Endothelial cell of umbilical vein (primary cell): ENCODE results near the gene SPACA4. TPM values are rescaled to one million over a fixed set of nuclear protein-coding genes. Genes with fewer than 3 reads are reported as not detected.

ENCODE experiments used
- BruUV-seq: library from RNA; stranded (reverse); fragments of 400-500 nt; replicated peaks from 2 replicates; lab custom pipeline; 2021; lab: Mats Ljungman, UMichigan
- CTCF ChIA-PET: fragments of 300-600, 350-600 bp; sonication (Branson Sonifier 250); formaldehyde crosslinking; loops from one replicate; lab custom pipeline; 2021; ENCODE audit warnings: antibody characterized with exemption, inconsistent platforms; lab: Charles Lee
- POLR2A ChIA-PET: fragments of 300-600, 350-600 bp; sonication (Branson Sonifier 250); formaldehyde crosslinking; loops from one replicate; lab custom pipeline; 2021; ENCODE audit warnings: antibody characterized with exemption, inconsistent platforms; lab: Charles Lee
- DNase-seq: peaks from one replicate; pipeline ENCODE4 v3.0.0-alpha.2; 2011; ENCODE audit warnings: low read depth, low spot score
- FAIRE-seq: peaks from 2 replicates; lab custom pipeline; 2011; peaks lifted over from hg19 to GRCh38; lab: Jason Lieb, UNC
- H2AFZ ChIP-seq: 2 replicates; pipeline ENCODE4 v1.6.0; 2012; ENCODE audit warnings: low read depth, low read length, control low read depth, inconsistent platforms
- H3K27ac ChIP-seq: 2 replicates; pipeline ENCODE4 v1.5.1; 2011; ENCODE audit warnings: low read depth, mild to moderate bottlenecking, control low read depth, low read length, moderate library complexity; ENCODE audit not compliant: insufficient read depth
- H3K27me3 ChIP-seq, 2 experiments: 2 replicates each; pipeline versions ENCODE4 v1.6.0 to v1.6.1; 2011; ENCODE audit warnings: low read length in 2 of 2, mixed read lengths in 1 of 2; ENCODE audit not compliant: control insufficient read depth in 2 of 2, insufficient read depth in 2 of 2
- H3K36me3 ChIP-seq, 2 experiments: 2 replicates in 1 of 2; 3 replicates in 1 of 2; pipeline ENCODE4 v1.5.1; 2011; ENCODE audit warnings: low read length in 2 of 2, mild to moderate bottlenecking in 1 of 2, moderate library complexity in 1 of 2; ENCODE audit not compliant: control insufficient read depth in 2 of 2, insufficient read depth in 2 of 2; ENCODE audit errors: extremely low read depth in 1 of 2
- H3K4me1 ChIP-seq: 3 replicates; pipeline ENCODE4 v1.5.1; 2011; ENCODE audit warnings: mild to moderate bottlenecking, low read length; ENCODE audit not compliant: control insufficient read depth, insufficient read depth; ENCODE audit errors: extremely low read depth
- H3K4me2 ChIP-seq: 2 replicates; pipeline ENCODE4 v1.6.1; 2011; ENCODE audit warnings: low read length, control low read depth, mixed read lengths; ENCODE audit not compliant: insufficient read depth
- H3K4me3 ChIP-seq, 3 experiments: fragments of 200-600 bp in 1 of 3; sonication (generic), shearing (Covaris generic) in 1 of 3; replicated peaks in 1 of 3; 2 replicates each; pipeline ENCODE4 v1.5.1; 2011 to 2016; ENCODE audit warnings: control low read depth in 3 of 3, low read length in 3 of 3, mild to moderate bottlenecking in 2 of 3, inconsistent platforms in 1 of 3, low read depth in 1 of 3, moderate library complexity in 1 of 3; ENCODE audit not compliant: insufficient read depth in 1 of 3
- H3K79me2 ChIP-seq: 2 replicates; pipeline ENCODE4 v1.6.0; 2012; ENCODE audit warnings: low read length, inconsistent platforms; ENCODE audit not compliant: control insufficient read depth, insufficient read depth
- H3K9ac ChIP-seq: replicated peaks from 2 replicates; pipeline ENCODE3; 2011; ENCODE audit warnings: low read length, control low read depth; ENCODE audit not compliant: insufficient read depth; ENCODE audit errors: extremely low read depth
- H3K9me1 ChIP-seq: replicated peaks from 3 replicates; pipeline ENCODE4 v1.6.0; 2011; ENCODE audit warnings: mild to moderate bottlenecking, low read length; ENCODE audit not compliant: control insufficient read depth, insufficient read depth; ENCODE audit errors: extremely low read depth
- H3K9me3 ChIP-seq: replicated peaks from 2 replicates; pipeline ENCODE4 v1.5.1; 2012; ENCODE audit warnings: low read length, inconsistent platforms; ENCODE audit not compliant: control insufficient read depth, insufficient read depth
- H4K20me1 ChIP-seq: replicated peaks from 2 replicates; pipeline ENCODE3; 2011; ENCODE audit warnings: mild to moderate bottlenecking, low read length; ENCODE audit not compliant: control insufficient read depth, insufficient read depth; ENCODE audit errors: extremely low read depth
- EZH2 ChIP-seq: IDR thresholded peaks from 2 replicates; pipeline ENCODE4 v1.6.1; 2012; ENCODE audit warnings: borderline replicate concordance, low read depth, mild to moderate bottlenecking, moderate library complexity, low read length, inconsistent platforms; ENCODE audit not compliant: severe bottlenecking
- FOS ChIP-seq: IDR thresholded peaks from 2 replicates; pipeline ENCODE4 v1.6.1; 2011; ENCODE audit warnings: mild to moderate bottlenecking, low read length, moderate library complexity, borderline replicate concordance; ENCODE audit not compliant: insufficient read depth
- GATA2 ChIP-seq: IDR thresholded peaks from 2 replicates; pipeline ENCODE4 v1.7.0; 2011; ENCODE audit warnings: low read depth, mild to moderate bottlenecking, moderate library complexity, mixed read lengths, low read length; ENCODE audit not compliant: insufficient read length, insufficient read depth
- JUN ChIP-seq: IDR thresholded peaks from 2 replicates; pipeline ENCODE4 v1.6.1; 2011; ENCODE audit warnings: borderline replicate concordance, low read depth; ENCODE audit not compliant: insufficient read length, insufficient read depth
- MYC ChIP-seq: IDR thresholded peaks from one replicate; pipeline ENCODE4 v1.6.1; 2011; ENCODE audit warnings: mild to moderate bottlenecking, low read depth, low read length
- POLR2A ChIP-seq: IDR thresholded peaks from 2 replicates; pipeline ENCODE4 v1.6.1; 2012; ENCODE audit warnings: low read depth, mild to moderate bottlenecking, control low read depth, low read length
- POLR2AphosphoS5 ChIP-seq: IDR thresholded peaks from 2 replicates; pipeline ENCODE4 v1.6.1; 2012; ENCODE audit warnings: low read depth, mild to moderate bottlenecking, control low read depth, low read length, moderate library complexity; ENCODE audit not compliant: insufficient read depth
- dilution Hi-C: fragments of 300-500 bp; cut with MboI; formaldehyde crosslinking; loops from one replicate; pipeline ENCODE4 v1.15.0; 2019; ENCODE audit warnings: low sequenced_read_pairs; ENCODE audit not compliant: extremely low pct_ligation_motif_present
- intact Hi-C: fragments of 100-400 bp; cut with micrococcal nuclease; formaldehyde crosslinking; loops from one replicate; pipeline ENCODE4 v1.10.0; 2022
- polyA plus RNA-seq, 4 experiments: library from polyadenylated mRNA; depleted of rRNA in 3 of 4; stranded (reverse) in 3 of 4; unstranded in 1 of 4; fragments of >200 nt; gene quantifications; 2 replicates each; pipeline versions ENCODE4 v1.2.1 to v1.2.3, GENCODE V29; 2011 to 2012; ENCODE audit warnings: missing spikeins in 1 of 4
- total RNA-seq: library from RNA; stranded (reverse); gene quantifications from 2 replicates; pipeline ENCODE4 v1.2.3, GENCODE V29; 2021
- TF ChIP-seq, protein P1 (sequence below), 2 donors: IDR thresholded peaks; 1 replicate in 1 of 2; 2 replicates in 1 of 2; pipeline ENCODE4 v1.5.1; 2011; ENCODE audit warnings: low read length in 2 of 2, mild to moderate bottlenecking in 2 of 2, moderate library complexity in 2 of 2, control low read depth in 1 of 2, inconsistent platforms in 1 of 2, low read depth in 1 of 2; ENCODE audit not compliant: insufficient read depth in 1 of 2; ENCODE audit errors: extremely low read depth in 1 of 2

The SPACA4 gene
- total and polyA plus RNA-seq, 2 donors (not counting 3 experiments of a cell fraction or from before 2014, with no cell fraction given) = not detected

DNA sequence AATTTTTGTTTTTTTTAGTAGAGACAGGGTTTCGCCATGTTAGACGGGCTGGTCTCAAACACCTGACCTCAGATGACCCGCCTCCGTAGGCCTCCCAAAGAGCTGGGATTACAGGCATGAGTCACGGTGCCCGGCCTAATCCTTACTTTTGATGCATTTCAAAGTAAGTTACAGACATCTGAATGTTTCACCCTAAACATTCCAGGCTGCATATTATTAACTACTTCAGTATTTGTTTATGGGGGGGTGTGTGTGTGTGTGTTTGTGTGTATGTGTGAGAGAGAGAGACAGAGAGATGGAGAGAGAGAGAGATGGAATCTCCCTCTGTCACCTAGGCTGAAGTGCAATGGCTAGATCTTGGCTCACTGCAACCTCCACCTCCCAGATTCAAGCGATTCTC, 41.5 kb upstream of the SPACA4 start:
- H3K9me1 ChIP-seq = no peaks in the 10 kb centered on the region
- intact Hi-C loops = no loop called here

DNA sequence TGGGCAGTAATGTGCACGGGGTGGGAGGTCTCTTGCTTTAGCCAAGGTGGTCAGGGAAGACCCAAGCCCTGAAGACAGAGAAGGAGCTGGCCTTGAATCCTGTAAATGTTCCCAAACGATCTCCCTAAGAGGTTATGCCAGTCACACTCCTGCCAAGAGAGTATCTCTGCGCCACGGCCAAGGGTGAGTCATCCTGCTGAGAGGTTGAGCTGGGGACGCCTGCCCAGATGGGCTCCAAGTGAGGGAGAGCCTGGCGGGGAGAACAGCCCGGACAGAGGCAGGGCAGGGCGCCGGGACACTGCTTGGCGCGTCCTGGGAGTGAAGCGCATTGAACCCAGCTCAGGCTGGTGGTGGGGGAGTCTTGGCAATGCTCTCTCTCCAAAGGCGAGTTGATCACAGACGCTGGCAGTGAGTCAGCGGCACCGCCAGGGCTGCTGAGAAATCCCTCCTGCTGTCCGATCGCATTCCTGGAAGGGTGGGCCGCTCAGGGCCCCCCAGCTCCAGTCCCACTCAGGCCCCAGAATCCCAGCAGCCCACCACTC, 38.1 kb upstream of the SPACA4 start:
- Histone ChIP-seq H3K9ac (no peak overlapping the region), H3K27me3 (no peaks in the 10 kb centered on the region), H3K9me3 (no peaks in the 10 kb centered on the region), H3K4me2 (peak overlapping the region; percentile 3), H3K4me1 (peaks cover 2% of the 10 kb centered on the region), H3K4me3 (peak overlapping the region in 1 of 3 experiments; percentile 17), H3K79me2 (no peaks in the 10 kb centered on the region), H3K9me1 (no peaks in the 10 kb centered on the region), H2AFZ (peak overlapping the region; percentile 52), H3K27ac (no peak overlapping the region), H4K20me1 (no peaks in the 10 kb centered on the region), H3K36me3 (no peaks in the 10 kb centered on the region)
- no peak for TF ChIP-seq POLR2A
- TF ChIP-seq GATA2 = no peak
- peak; percentile 90 for TF ChIP-seq FOS
- TF ChIP-seq JUN = peak; percentile 77
- intact Hi-C loops (no loop called here), dilution Hi-C loops (no loop called here)
- no TSS peak for BruUV-seq
- CTCF ChIA-PET = interaction anchor here (0.7 to 1.9 kb wide), 12 partner anchors 9 to 217 kb away, joined by 3 to 12 read pairs (median 4); no protein-coding TSS in a partner anchor
- peak; percentile 97 for FAIRE-seq
- peak; percentile 83 for DNase-seq
- POLR2A ChIA-PET = interaction anchor here (0.7 kb wide), 2 partner anchors 20 to 126 kb away, joined by 3 to 4 read pairs; no protein-coding TSS in a partner anchor

More for the DNA sequence above, 41.5 kb upstream of the SPACA4 start:
- Histone ChIP-seq H3K9ac (no peak overlapping the region), H3K36me3 (no peaks in the 10 kb centered on the region), H4K20me1 (no peaks in the 10 kb centered on the region), H3K27me3 (no peaks in the 10 kb centered on the region), H3K79me2 (no peaks in the 10 kb centered on the region), H3K4me1 (peaks cover 2% of the 10 kb centered on the region), H2AFZ (no peak overlapping the region), H3K9me3 (no peaks in the 10 kb centered on the region), H3K4me3 (no peak overlapping the region), H3K4me2 (no peak overlapping the region), H3K27ac (no peak overlapping the region)
- CTCF ChIA-PET = interaction anchor here (1.2 kb wide), 1 partner anchor 59 kb away, joined by 3 read pairs; no protein-coding TSS in a partner anchor
- FAIRE-seq (no peak), DNase-seq (no peak)
- dilution Hi-C loops = no loop called here
- POLR2A ChIA-PET = interaction anchor here (1.4 kb wide), 1 partner anchor 9 kb away, joined by 4 read pairs; no protein-coding TSS in a partner anchor
- TF ChIP-seq POLR2AphosphoS5 = no peak
- TF ChIP-seq, protein P1, sequence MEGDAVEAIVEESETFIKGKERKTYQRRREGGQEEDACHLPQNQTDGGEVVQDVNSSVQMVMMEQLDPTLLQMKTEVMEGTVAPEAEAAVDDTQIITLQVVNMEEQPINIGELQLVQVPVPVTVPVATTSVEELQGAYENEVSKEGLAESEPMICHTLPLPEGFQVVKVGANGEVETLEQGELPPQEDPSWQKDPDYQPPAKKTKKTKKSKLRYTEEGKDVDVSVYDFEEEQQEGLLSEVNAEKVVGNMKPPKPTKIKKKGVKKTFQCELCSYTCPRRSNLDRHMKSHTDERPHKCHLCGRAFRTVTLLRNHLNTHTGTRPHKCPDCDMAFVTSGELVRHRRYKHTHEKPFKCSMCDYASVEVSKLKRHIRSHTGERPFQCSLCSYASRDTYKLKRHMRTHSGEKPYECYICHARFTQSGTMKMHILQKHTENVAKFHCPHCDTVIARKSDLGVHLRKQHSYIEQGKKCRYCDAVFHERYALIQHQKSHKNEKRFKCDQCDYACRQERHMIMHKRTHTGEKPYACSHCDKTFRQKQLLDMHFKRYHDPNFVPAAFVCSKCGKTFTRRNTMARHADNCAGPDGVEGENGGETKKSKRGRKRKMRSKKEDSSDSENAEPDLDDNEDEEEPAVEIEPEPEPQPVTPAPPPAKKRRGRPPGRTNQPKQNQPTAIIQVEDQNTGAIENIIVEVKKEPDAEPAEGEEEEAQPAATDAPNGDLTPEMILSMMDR (IDR thresholded peaks at IDR 0.05; ENCODE audit: extremely low read depth in 1 of 2, insufficient read depth in 1 of 2, low read depth in 1 of 2, low read length in 2 of 2) = no peak
- TF ChIP-seq MYC = no peak
- no peak for TF ChIP-seq EZH2
- BruUV-seq = no TSS peak
